CD4-positive, CD25-positive, alpha-beta regulatory T cell (primary cell): ENCODE results near the gene SNX25. TPM values are rescaled to one million over a fixed set of nuclear protein-coding genes. Genes with fewer than 3 reads are reported as not detected.

Source experiments
- ATAC-seq, 2 donors: fragments of 150-1000 bp; cut with Tn5 transposase; one replicate each; pipeline ENCODE4 v1.10.0; 2021; ENCODE audit warnings: low read depth in 2 of 2, moderate number of reproducible peaks in 2 of 2, moderate library complexity in 1 of 2
- DNase-seq, 3 donors: peaks; one replicate each; pipeline versions ENCODE4 v3.0.0 to v3.0.0-alpha.2; 2012 to 2022; ENCODE audit warnings: mixed read lengths in 1 of 3
- H3K27ac ChIP-seq: one replicate; pipeline ENCODE4 v1.7.0; 2013; ENCODE audit warnings: mild to moderate bottlenecking, low read length; ENCODE audit not compliant: insufficient read depth, poor library complexity, severe bottlenecking
- H3K27me3 ChIP-seq: one replicate; pipeline ENCODE4 v1.7.0; 2013; ENCODE audit warnings: low read length; ENCODE audit not compliant: control insufficient read depth, insufficient read depth
- H3K36me3 ChIP-seq: one replicate; pipeline ENCODE4 v1.7.0; 2013; ENCODE audit warnings: mild to moderate bottlenecking, low read length, moderate library complexity; ENCODE audit not compliant: control insufficient read depth, insufficient read depth
- H3K4me1 ChIP-seq: 2 replicates; pipeline ENCODE4 v1.7.0; 2013; ENCODE audit warnings: mild to moderate bottlenecking, low read length; ENCODE audit not compliant: insufficient read depth, control insufficient read depth, poor library complexity, severe bottlenecking
- H3K4me3 ChIP-seq: one replicate; pipeline ENCODE4 v1.7.0; 2013; ENCODE audit warnings: low read depth, mild to moderate bottlenecking, low read length, moderate library complexity
- H3K9me3 ChIP-seq, 2 experiments: 1 replicate in 1 of 2; 2 replicates in 1 of 2; pipeline ENCODE4 v1.7.0; 2013; ENCODE audit warnings: low read length in 2 of 2, mild to moderate bottlenecking in 1 of 2, moderate library complexity in 1 of 2; ENCODE audit not compliant: control insufficient read depth in 2 of 2
- H3K27ac Mint-ChIP-seq, 3 donors: one replicate each; pipeline ENCODE4 v1.8.0; 2020 to 2022; ENCODE audit warnings: mild to moderate bottlenecking in 3 of 3, mixed read lengths in 3 of 3, moderate library complexity in 2 of 3
- H3K27me3 Mint-ChIP-seq: one replicate; pipeline ENCODE4 v1.8.0; 2022; ENCODE audit warnings: mild to moderate bottlenecking, mixed read lengths
- H3K36me3 Mint-ChIP-seq: one replicate; pipeline ENCODE4 v1.8.0; 2020; ENCODE audit warnings: mixed read lengths
- H3K4me1 Mint-ChIP-seq, 4 donors: one replicate each; pipeline ENCODE4 v1.8.0; 2020 to 2022; ENCODE audit warnings: mixed read lengths in 4 of 4, mild to moderate bottlenecking in 1 of 4
- H3K4me3 Mint-ChIP-seq, 4 donors: one replicate each; pipeline ENCODE4 v1.8.0; 2020 to 2022; ENCODE audit warnings: mild to moderate bottlenecking in 4 of 4, mixed read lengths in 4 of 4, moderate library complexity in 3 of 4
- H3K9me3 Mint-ChIP-seq, 7 donors: one replicate each; pipeline ENCODE4 v1.8.0; 2020 to 2022; ENCODE audit warnings: mixed read lengths in 7 of 7, mild to moderate bottlenecking in 3 of 7, moderate library complexity in 2 of 7
- polyA plus RNA-seq, 4 donors: library from polyadenylated mRNA; unstranded; fragments of 300-500 nt; fragmentation: Illumina TruSeq; gene quantifications; one replicate each; pipeline ENCODE4 v1.2.3, GENCODE V29; 2021
- total RNA-seq: library from RNA; stranded (reverse); gene quantifications from one replicate; pipeline ENCODE4 v1.2.3, GENCODE V29; 2022

The SNX25 gene
- total and polyA plus RNA-seq, 5 donors from 2014 or later: 3.7 to 22.2 (median 8.2) TPM

GRCh38 chr4:185225940-185226339, 16.5 kb downstream of the SNX25 start:
- no peak overlapping the region for H3K4me3 Mint-ChIP-seq
- no peaks in the 10 kb centered on the region for H3K27me3 Mint-ChIP-seq
- H3K36me3 ChIP-seq: no peaks in the 10 kb centered on the region

GRCh38 chr4:185227131-185227551, 17.7 kb downstream of the SNX25 start:
- no peak for ATAC-seq
- DNase-seq: no peak
- Histone ChIP-seq H3K36me3 (no peaks in the 10 kb centered on the region), H3K9me3 (no peaks in the 10 kb centered on the region), H3K27me3 (no peaks in the 10 kb centered on the region), H3K4me1 (no peaks in the 10 kb centered on the region), H3K27ac (no peak overlapping the region), H3K4me3 (no peak overlapping the region)
- peaks cover 10% of the 10 kb centered on the region for H3K36me3 Mint-ChIP-seq
- H3K27me3 Mint-ChIP-seq: no peaks in the 10 kb centered on the region
- peaks cover 0 to 2% (median 0%) of the 10 kb centered on the region in 7 donors for H3K9me3 Mint-ChIP-seq
- peaks cover 8 to 17% (median 12%) of the 10 kb centered on the region in 4 donors for H3K4me1 Mint-ChIP-seq
- no peak overlapping the region for H3K27ac Mint-ChIP-seq
- H3K4me3 Mint-ChIP-seq: no peak overlapping the region

More at GRCh38 chr4:185225940-185226339, 16.5 kb downstream of the SNX25 start:
- Mint-ChIP-seq H3K36me3 (peaks cover 13% of the 10 kb centered on the region), H3K27ac (peak overlapping the region in 1 of 3 donors; percentile 38), H3K9me3 (peaks cover 0 to 2% (median 0%) of the 10 kb centered on the region in 7 donors), H3K4me1 (peaks cover 9 to 24% (median 12%) of the 10 kb centered on the region in 4 donors)
- Histone ChIP-seq H3K4me3 (no peak overlapping the region), H3K27me3 (no peaks in the 10 kb centered on the region), H3K27ac (no peak overlapping the region), H3K9me3 (no peaks in the 10 kb centered on the region), H3K4me1 (no peaks in the 10 kb centered on the region)
- DNase-seq (no peak), ATAC-seq (no peak)

- H3K9me3 Mint-ChIP-seq: no peaks in the 10 kb centered on the region
- H3K9me3 ChIP-seq: no peaks in the 10 kb centered on the region
- no peak overlapping the region for H3K4me3 ChIP-seq
- no peaks in the 10 kb centered on the region for H3K27me3 Mint-ChIP-seq
- H3K27ac ChIP-seq: no peak overlapping the region
- no peaks in the 10 kb centered on the region for H3K27me3 ChIP-seq
- H3K36me3 Mint-ChIP-seq: peaks cover 8% of the 10 kb centered on the region
- peaks cover 13 to 21% (median 17%) of the 10 kb centered on the region in 4 donors for H3K4me1 Mint-ChIP-seq
- H3K4me3 Mint-ChIP-seq: no peak overlapping the region
- DNase-seq: no peak
- no peak overlapping the region for H3K27ac Mint-ChIP-seq
- H3K4me1 ChIP-seq: no peaks in the 10 kb centered on the region
- no peak for ATAC-seq
- H3K36me3 ChIP-seq: no peaks in the 10 kb centered on the region
These were observed 18.4 kb downstream of the SNX25 start for GRCh38 chr4:185227713-185228278.

GRCh38 chr4:185229021-185229818, 19.8 kb downstream of the SNX25 start:
- H3K9me3 ChIP-seq: no peaks in the 10 kb centered on the region
- Mint-ChIP-seq H3K9me3 (no peaks in the 10 kb centered on the region), H3K4me1 (peaks cover 13 to 19% (median 17%) of the 10 kb centered on the region in 4 donors), H3K27ac (no peak overlapping the region), H3K36me3 (peaks cover 8% of the 10 kb centered on the region), H3K27me3 (no peaks in the 10 kb centered on the region), H3K4me3 (no peak overlapping the region)
- no peak for ATAC-seq
- DNase-seq: no peak
- H3K27me3 ChIP-seq: no peaks in the 10 kb centered on the region
- H3K4me1 ChIP-seq: no peaks in the 10 kb centered on the region
- H3K36me3 ChIP-seq: no peaks in the 10 kb centered on the region
- H3K27ac ChIP-seq: no peak overlapping the region
- no peak overlapping the region for H3K4me3 ChIP-seq

DNA sequence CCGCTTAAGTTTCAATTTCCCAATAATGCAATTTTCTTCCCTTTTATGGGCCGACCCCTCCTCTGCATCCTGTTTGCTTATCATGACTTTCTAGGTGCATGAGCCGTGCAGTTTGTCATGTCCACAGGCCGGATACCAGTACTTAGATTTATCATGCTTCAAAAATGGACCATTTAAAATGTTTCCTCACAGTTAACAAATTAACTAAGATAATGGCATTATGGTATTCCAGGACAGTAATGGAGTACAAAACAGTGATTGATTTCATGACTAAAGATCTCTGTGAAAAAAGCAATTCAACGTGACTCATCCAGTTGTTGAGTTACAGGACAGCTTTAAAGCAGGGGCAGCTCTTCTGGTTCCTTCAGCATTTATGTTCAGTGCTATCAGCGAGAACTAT, 23.0 kb downstream of the SNX25 start:
- Mint-ChIP-seq H3K9me3 (no peaks in the 10 kb centered on the region), H3K4me3 (no peak overlapping the region), H3K4me1 (peaks cover 12 to 24% (median 20%) of the 10 kb centered on the region in 4 donors), H3K36me3 (peaks cover 8% of the 10 kb centered on the region), H3K27ac (peak overlapping the region in 1 of 3 donors; percentile 65), H3K27me3 (no peaks in the 10 kb centered on the region)
- H3K27ac ChIP-seq: no peak overlapping the region
- no peak overlapping the region for H3K4me3 ChIP-seq
- no peaks in the 10 kb centered on the region for H3K27me3 ChIP-seq
- DNase-seq (no peak), ATAC-seq (no peak)
- no peaks in the 10 kb centered on the region for H3K4me1 ChIP-seq
- H3K36me3 ChIP-seq: no peaks in the 10 kb centered on the region
- H3K9me3 ChIP-seq: no peaks in the 10 kb centered on the region

DNA sequence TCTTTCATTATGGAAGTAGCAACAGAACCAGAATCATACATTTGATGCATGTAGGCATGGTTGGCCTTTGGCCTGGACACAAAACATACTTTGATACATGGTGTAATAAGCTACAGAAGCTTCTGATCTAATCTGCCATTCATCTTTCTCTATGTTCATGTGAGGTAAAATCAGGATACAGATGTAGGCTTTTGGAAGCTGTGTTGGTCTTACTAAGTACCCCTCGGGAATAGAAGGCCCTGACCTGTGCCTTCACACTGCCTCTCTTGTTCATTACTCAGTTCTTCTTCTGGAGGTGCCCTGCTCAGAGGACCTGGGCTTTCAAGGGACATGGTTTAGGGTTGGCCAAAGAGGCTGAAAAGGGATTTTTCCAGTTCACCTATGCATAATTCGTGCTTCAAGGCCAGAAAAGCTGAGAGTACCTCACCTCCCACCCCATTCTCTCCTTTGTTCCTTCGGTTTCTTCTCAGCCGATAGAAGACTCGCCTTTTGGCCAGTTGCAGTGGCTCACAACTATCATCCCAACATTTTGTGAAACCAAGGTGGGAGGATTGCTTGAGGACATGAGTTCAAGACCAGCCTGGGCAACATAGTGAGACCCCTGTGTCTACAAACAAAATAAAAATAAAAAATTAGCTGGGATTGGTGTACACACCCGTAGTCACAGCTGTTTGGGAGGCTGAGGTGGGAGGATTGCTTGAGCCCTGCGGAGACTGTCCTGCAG, 25.9 kb downstream of the SNX25 start:
- ATAC-seq (no peak), DNase-seq (no peak)
- Histone ChIP-seq H3K4me3 (no peak overlapping the region), H3K36me3 (no peaks in the 10 kb centered on the region), H3K9me3 (no peaks in the 10 kb centered on the region), H3K4me1 (no peaks in the 10 kb centered on the region), H3K27ac (no peak overlapping the region), H3K27me3 (no peaks in the 10 kb centered on the region)
- peaks cover 21 to 32% (median 25%) of the 10 kb centered on the region in 4 donors for H3K4me1 Mint-ChIP-seq
- no peaks in the 10 kb centered on the region for H3K27me3 Mint-ChIP-seq
- H3K27ac Mint-ChIP-seq: peak overlapping the region in 1 of 3 donors; percentile 51
- no peak overlapping the region for H3K4me3 Mint-ChIP-seq
- no peaks in the 10 kb centered on the region for H3K9me3 Mint-ChIP-seq
- H3K36me3 Mint-ChIP-seq: peaks cover 8% of the 10 kb centered on the region

DNA sequence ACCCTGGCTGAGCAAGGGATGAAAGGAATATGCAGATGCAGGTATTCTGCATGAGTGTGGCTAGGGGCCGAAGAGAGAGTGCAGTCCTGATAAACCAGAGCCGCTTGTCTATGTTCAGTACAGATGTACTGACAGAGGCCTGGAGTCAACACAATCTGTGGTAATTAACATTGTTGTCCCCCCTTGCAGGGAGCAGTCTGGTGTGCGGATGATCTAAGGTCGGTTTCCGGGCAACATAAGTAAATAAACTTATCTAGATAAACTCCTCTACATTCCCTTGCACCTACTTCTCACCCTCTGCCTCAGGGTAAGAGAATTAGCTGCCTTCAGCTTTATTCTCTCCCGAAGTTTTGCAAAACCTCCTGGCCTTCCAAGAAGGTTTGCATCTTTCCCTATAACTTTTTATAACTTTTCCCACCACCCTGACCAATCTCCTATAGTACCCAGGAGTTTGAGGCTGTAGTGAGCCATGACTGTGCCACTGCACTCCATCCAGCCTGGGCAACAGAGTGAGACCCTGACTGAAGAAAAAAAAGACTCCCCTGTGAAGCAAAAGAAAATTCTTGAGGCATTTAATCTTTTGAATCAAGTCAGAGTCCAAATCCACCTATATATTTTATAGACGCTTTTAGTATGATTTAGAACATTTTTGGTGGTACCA, 26.6 kb downstream of the SNX25 start:
- DNase-seq: no peak
- no peak overlapping the region for H3K27ac ChIP-seq
- H3K4me1 ChIP-seq: no peaks in the 10 kb centered on the region
- H3K27me3 Mint-ChIP-seq: no peaks in the 10 kb centered on the region
- H3K36me3 ChIP-seq: no peaks in the 10 kb centered on the region
- no peak overlapping the region for H3K4me3 ChIP-seq
- H3K9me3 Mint-ChIP-seq: no peaks in the 10 kb centered on the region
- no peaks in the 10 kb centered on the region for H3K9me3 ChIP-seq
- no peak for ATAC-seq
- H3K36me3 Mint-ChIP-seq: peaks cover 8% of the 10 kb centered on the region
- H3K4me3 Mint-ChIP-seq: no peak overlapping the region
- H3K27ac Mint-ChIP-seq: peak overlapping the region in 2 of 3 donors; percentile 51 to 60
- H3K4me1 Mint-ChIP-seq: peaks cover 21 to 32% (median 25%) of the 10 kb centered on the region in 4 donors
- H3K27me3 ChIP-seq: no peaks in the 10 kb centered on the region
